22Rv1 (cell line): ENCODE data around the gene RAD21L1.

Experiments
- H3K27ac ChIP-seq: fragments of 450-650 bp; 2 replicates; pipeline ENCODE4 v1.5.1; 2017
- CTCF ChIP-seq: fragments of 450-650 bp; IDR thresholded peaks from 2 replicates; pipeline ENCODE4 v1.5.1; 2017; ENCODE audit warnings: mild to moderate bottlenecking
- ZFX ChIP-seq: fragments of 450-650 bp; IDR thresholded peaks from 2 replicates; pipeline ENCODE4 v1.6.1; 2017; ENCODE audit warnings: antibody characterized with exemption, borderline replicate concordance

Gene RAD21L1

GRCh38 chr20:1225783-1226654 is at the start of gene RAD21L1:
Gene RAD21L1, plus strand, starts transcription at chr20:1226044. Its CDS starts 2,410 bp downstream, at chr20:1228454.
- H3K27ac ChIP-seq: peak within 1 kb of the TSS; percentile 38; the same call in 1 of the 2 replicates
- no peak for TF ChIP-seq ZFX
- TF ChIP-seq CTCF: no peak

GRCh38 chr20:1177680-1178079 is 48.2 kb upstream of the RAD21L1 start:
- TF ChIP-seq ZFX: no peak
- peak; percentile 44 for TF ChIP-seq CTCF
- no peak overlapping the region for H3K27ac ChIP-seq

GRCh38 chr20:1178103-1178502 is 47.7 kb upstream of the RAD21L1 start:
- H3K27ac ChIP-seq: no peak overlapping the region
- TF ChIP-seq CTCF: no peak
- TF ChIP-seq ZFX: no peak

- TF ChIP-seq CTCF (no peak), ZFX (no peak)
- no peak overlapping the region for H3K27ac ChIP-seq
Observed at GRCh38 chr20:1178623-1179022, 47.2 kb upstream of the RAD21L1 start.

- TF ChIP-seq CTCF (no peak), ZFX (no peak)
- H3K27ac ChIP-seq: no peak overlapping the region
Observed at GRCh38 chr20:1180949-1181348, 44.9 kb upstream of the RAD21L1 start.

GRCh38 chr20:1182106-1182505 is 43.7 kb upstream of the RAD21L1 start:
- H3K27ac ChIP-seq: no peak overlapping the region
- TF ChIP-seq ZFX: no peak

GRCh38 chr20:1183153-1183552 is 42.7 kb upstream of the RAD21L1 start:
- TF ChIP-seq CTCF (no peak), ZFX (no peak)
- H3K27ac ChIP-seq: no peak overlapping the region
